NOMO-1 (cell line): ENCODE measurements around the gene ANKRD50.

ENCODE experiments used
- DNase-seq, 2 experiments: peaks; one replicate each; lab custom pipeline; 2025; ENCODE audit not compliant: unreplicated experiment in 2 of 2; lab: John Stamatoyannopoulos, UW

Gene ANKRD50

GRCh38 chr4:124640022-124640730 is 72.4 kb downstream of the ANKRD50 start:
- DNase-seq = no peak

GRCh38 chr4:124637321-124637720 is 75.2 kb downstream of the ANKRD50 start:
- no peak for DNase-seq

- DNase-seq = no peak
These were observed 75.7 kb downstream of the ANKRD50 start for GRCh38 chr4:124636788-124637187.

- no peak for DNase-seq
These were observed 77.2 kb downstream of the ANKRD50 start for GRCh38 chr4:124635331-124635730.

GRCh38 chr4:124633285-124633941 is 79.1 kb downstream of the ANKRD50 start:
- no peak for DNase-seq

GRCh38 chr4:124632439-124632838 is 80.1 kb downstream of the ANKRD50 start:
- DNase-seq = no peak

- DNase-seq = peak; percentile 22 to 32
These were observed 80.8 kb downstream of the ANKRD50 start for GRCh38 chr4:124631760-124632159.

GRCh38 chr4:124629681-124630080 is 82.9 kb downstream of the ANKRD50 start:
- DNase-seq = no peak
